NOMO-1 treated with dmso at 0.1 percent for 144 hours (cell line): Measurements from ENCODE around the gene CRTC3.

Experiments used
- DNase-seq: peaks from one replicate; lab custom pipeline; 2025; ENCODE audit not compliant: unreplicated experiment; lab: John Stamatoyannopoulos, UW

The CRTC3 gene

GRCh38 chr15:90691369-90691768 lies 161.6 kb downstream of the CRTC3 start:
- no peak for DNase-seq

GRCh38 chr15:90691982-90692773 lies 162.5 kb downstream of the CRTC3 start:
- no peak for DNase-seq
